HG02610 (cell line): Measurements from ENCODE around the gene RUVBL2.

Experiments
- ATAC-seq: cut with Tn5 transposase; IDR thresholded peaks from one replicate; pipeline ENCODE4 v1.9.1; 2021; ENCODE audit warnings: mild to moderate bottlenecking, moderate library complexity; ENCODE audit not compliant: unreplicated experiment

RUVBL2 gene

DNA sequence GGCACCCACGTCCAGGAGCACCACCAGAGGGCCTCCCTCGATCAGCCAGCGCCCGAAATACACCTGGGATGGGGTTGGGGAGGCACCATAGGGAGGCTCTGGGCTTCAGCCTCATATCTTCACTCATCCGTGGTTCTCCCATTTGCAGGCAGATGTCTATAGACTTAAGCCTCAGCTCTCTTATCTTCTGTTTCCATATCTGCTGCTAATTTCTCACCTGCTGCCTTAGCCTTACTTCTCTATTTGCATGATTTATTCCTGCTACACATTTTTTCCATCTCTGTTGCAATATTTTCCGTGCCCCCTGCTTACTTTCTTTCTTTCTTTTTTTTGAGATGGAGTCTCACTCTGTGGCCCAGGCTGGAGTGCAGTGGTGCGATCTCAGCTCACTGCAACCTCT, 6.4 kb upstream of the RUVBL2 start:
- ATAC-seq: no peak

DNA sequence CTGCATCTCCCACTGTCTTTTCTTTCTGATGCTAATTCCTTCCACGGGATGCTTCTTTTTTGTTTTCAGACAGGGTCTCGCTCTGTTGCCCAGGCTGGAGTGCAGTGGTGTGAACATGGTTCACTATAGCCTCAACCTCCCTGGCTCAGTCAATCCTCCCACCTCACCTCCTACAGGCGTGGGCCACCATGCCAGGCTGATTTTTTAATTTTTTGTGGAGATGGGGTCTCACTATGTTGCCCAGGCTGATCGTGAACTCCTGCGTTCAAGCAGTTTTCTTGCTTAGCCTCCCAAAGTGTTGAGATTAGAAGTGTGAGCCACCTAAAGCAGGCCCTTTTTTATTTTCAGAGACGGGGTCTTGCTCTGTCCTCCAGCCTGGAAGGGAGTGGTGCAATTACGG, 5.4 kb upstream of the RUVBL2 start:
- ATAC-seq: no peak

DNA sequence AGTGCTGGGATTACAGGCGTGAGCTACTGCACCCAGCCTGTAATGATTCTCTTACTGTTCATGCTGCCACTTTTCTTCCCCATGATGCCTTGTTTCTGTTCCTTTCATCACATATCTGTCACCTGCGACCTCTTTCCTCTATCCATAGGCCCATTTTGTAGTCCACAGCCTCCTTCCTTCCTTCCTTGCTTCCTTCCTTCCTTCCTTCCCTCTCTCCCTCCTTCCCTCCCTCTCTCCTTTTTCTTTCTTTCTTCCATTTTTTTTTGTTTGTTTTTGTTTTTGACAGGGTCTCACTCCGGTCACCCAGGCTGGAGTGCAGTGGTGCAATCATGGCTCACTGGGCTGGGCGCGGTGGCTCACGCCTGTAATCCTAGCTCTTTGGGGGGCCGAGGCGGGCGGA, 4.8 kb upstream of the RUVBL2 start:
- ATAC-seq: no peak

DNA sequence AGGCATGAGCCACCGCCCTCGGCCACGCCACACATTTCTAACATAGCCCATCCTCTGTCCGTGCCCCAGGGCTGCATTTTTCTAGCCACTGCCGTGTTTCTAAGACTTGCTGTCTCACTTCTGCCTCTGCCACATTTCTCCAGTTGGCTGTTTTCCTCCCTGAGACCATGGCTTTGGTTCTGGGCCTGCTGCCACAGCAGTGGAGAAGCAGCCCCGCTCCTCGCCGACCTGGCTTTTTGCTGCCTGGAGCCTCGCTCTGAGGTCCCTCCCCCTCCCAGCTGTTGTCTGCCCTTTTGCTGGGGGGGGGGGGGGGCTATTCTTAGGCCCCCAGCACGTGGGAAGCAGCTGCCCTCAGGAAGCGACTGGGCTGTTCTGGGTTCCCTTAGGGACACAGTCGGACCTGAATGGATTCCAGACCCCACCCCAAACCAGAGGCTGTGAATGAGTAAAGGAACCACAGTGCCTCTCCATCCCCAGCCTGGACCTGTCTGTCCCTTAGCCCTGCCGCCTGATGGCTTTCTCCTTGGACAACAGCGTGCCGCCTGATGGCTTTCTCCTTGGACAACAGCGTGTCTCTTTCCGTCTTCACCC, 3.9 kb upstream of the RUVBL2 start:
- no peak for ATAC-seq

DNA sequence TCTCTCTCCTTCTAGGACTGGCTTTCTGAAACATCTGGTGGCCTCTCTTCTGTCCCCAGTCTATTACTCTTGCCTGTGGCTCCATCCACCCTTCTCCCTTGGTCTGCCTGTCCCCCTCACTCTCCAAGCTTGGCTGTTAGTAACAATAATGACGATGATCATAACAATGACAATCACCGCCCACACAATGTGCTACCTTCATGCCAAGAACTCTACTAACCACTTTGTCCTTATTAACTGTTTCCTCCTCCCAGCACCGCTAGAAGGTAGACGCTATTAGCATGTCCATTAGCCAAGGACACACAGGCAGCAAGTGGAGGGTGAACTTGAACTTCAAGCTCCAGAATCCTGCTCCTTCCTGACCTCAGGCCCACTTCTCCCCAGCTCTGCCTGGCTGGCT, 3.3 kb upstream of the RUVBL2 start:
- ATAC-seq: no peak

DNA sequence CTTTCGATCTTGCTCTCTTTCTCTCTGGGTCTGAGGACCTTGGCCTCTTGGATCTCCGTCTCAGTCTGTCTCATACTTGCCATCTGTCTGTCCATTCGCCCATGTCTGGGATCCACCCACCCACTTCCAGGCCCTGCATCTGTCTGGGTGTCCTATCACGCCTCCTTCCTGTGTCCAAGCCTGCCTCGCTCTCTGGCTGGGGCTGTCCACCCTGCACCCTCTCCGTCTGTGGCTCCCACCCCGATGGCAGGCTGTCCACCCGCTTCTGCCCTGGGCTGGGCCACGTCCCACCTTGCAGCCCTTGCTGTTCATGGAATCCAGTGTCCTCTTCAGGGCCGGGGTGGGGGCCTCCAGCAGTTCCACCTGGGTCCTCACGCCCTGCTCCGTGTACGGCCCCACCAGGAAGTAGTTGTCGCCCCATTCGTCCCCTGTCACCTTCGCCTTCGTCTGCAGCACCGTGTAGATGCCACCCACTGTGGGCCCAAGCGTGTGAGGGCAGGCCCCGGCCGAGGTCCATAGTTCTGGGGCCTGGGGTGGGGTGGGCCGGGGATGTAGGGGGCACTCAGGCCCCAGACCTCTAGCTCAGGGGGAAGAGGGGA, 2.6 kb upstream of the RUVBL2 start:
- no peak for ATAC-seq

DNA sequence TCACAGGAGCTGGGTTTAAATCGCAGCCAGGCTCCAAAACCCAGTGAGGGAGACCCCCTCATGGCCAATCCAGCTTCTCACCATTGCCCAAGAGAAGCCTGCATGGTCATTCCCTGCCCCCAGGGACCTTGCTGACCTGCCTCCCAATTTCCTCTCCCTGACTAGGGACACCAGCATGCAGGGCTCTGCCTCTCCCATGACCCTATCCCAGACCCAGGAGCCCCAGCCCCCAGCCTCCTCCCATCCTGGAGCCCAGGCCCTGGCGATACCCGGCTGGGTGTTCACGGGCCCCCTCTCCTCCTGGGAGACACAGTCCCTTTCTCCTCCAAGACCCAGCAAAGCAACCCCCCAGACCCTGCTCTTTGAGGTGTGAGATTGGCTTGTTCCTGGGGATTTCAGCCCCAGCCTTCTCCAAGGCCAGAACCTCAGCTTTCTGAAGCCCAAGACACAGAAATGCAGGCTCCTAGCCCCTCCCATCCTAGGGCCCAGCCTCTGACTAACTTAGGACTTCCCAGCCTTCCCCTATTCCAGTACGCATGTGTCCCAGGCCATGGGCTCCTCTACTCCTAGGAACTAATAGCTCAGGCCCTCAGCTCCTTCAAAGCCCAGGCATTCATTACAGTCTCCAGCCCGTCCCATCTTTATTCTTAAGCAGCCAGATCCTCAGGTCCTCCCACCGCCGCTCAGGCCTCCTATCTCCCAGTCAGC, 1.7 kb upstream of the RUVBL2 start:
- no peak for ATAC-seq

DNA sequence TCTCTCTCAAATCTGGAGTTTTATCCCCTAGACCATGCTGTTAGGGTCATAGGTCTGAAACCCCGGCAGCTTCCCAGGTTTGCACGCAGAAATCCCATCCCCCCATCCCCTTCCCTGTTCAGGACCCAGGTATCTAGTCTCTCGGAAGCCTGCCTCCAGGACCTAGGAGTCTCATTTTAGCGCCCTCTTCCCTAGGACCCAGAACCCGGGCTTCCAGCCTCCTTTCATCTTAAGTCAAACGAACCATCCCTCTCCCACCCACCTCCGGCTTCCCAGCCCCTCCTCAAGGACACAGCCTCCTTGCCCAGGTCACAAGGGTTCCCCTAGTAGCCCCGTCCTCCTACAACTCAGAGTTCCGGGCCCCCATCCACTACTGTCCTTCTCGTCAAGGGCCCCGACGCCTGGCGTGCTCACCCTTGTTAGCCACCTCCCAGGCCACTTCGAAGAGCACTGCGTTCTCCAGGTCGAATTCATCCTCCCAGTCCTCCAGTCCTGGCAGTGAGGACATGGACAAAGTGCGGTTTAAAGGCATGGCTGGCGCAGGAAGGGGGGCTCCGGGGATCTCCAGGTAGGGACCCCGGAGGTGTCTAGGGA, 1.0 kb upstream of the RUVBL2 start:
- no peak for ATAC-seq

DNA sequence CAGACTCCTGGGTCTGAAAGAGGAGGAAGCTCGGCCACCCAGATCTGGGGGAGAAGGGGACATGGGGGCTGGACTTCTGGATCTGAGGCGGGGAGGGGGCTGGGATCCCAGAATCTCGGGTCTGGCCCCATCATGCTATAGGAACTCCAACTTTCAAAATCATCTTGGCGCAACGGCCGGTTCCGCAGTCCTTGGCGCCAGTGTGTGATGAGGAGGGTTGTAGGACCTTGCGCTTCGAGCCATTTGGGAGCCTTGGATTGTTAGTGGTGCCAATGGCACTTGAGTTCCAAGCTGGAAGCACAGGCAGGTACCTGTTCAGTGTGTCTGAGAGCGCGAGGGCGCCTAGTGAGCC, 324 bp downstream of the RUVBL2 start:
- no peak for ATAC-seq

DNA sequence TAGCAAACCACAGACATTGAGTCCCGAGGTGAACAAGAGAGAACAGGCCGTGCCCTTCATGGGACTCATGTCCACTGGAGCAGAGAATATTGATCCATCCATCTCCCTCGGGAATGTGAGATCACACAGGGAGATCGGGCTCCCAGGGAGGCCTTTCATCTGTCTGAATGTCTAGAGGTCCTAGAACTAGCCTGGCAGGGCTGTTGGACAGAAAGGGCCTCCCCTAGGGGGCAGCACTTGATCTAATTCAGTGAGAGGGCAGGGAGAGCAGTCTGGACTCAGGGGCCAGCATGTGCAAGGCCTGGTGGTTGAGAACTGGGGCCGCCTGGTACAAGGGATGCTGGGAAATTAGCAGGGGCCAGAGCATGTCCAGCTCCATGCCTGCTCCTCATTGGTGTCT, 4.3 kb downstream of the RUVBL2 start:
- ATAC-seq: no peak

DNA sequence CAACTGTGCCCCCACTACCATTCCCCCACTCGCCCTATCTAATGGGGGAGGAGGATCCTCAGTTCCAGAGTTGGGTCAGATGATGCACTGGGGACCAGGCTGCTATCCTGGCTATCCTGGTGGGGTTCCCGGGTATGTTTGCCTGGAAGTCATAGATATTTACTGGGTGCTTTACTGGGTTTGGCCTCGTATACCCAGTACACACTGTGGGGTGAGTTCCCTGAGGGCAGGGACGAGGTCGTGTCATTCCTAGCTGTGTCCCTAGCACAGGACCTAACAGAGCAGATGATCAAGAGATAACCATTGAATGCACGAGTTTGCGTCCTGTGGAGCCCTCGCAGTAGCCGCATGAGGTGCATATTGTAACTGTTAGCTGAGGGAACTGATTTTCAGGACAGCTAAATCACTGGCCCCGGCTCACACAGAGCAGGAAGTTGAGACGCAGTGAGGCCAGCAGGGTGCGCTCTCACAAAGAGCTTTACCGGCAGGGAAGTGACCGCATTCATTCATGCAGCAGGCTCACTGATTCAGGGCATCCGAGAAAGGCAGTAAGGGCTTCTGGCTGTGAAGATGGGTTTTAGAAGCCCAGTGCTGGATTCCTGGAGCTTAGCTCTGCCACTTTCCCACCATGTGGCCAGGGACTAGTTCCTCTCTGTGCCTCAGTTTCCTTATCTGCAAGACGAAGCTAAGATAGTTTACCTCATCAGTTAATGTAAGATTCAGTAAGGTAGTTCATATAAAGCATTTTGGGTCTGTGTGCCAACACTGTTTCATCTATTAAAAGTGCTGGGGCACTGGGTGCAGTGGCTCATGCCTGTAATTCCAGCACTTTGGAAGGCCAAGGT, 6.0 kb downstream of the RUVBL2 start:
- no peak for ATAC-seq

DNA sequence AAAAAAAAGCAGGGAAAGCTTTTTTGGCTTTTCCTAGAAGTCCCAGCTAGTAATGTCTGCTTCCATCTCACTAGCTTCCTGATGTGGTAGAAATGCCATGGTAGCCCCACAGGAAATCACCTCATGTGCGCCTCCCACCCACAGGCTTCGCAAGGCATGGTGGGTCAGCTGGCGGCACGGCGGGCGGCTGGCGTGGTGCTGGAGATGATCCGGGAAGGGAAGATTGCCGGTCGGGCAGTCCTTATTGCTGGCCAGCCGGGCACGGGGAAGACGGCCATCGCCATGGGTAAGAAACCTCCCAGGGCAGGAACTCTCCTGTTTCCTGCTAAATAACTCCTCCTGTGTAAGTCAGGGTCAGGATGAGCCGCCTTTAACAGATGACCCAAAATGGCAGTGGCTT, 10.4 kb downstream of the RUVBL2 start:
- no peak for ATAC-seq

DNA sequence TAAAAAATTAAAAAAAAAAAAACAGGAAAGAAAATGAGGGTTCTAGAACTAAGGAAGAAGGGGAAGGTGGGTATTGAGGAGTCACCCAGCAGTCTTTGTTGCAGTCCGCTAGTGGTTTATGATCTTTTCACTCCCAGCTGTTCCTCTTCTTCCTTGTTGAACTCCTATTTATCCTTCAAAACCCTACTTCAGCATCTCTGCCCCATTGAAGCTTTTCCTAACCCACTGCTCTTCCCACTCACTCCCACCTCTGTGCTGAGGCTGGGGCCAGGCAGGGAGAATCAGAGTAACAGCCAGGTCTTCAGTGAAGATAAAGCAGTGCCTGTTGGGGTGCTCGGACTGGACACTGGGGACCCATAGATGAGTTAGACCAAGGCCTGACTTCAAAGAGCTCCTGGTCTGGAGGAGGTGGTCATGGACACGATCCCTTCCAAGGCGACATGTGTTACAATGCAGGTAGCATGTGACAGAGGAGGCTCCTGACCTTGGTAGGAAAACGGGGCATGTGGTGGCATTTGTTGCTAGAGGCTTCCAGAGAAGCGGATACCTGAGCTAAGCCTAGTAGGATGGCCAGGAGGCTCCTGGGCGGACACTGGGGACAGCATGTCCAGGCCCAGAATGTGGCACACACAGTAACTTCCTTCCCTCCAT, 11.4 kb downstream of the RUVBL2 start:
- ATAC-seq: no peak

DNA sequence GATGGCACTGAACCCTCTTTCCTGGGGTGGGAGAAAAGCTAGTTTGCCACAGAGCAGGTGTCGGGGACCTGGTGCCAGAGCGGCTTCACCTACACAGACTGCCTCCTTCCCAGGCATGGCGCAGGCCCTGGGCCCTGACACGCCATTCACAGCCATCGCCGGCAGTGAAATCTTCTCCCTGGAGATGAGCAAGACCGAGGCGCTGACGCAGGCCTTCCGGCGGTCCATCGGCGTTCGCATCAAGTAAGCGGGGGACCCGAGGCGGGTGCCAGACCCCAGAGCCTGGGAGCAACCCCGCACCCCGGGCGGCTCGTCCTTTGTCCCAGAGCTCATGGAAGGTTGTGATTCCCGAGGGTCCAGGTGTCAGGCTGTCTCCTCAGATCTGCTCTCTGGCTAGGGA, 13.2 kb downstream of the RUVBL2 start:
- ATAC-seq: no peak

DNA sequence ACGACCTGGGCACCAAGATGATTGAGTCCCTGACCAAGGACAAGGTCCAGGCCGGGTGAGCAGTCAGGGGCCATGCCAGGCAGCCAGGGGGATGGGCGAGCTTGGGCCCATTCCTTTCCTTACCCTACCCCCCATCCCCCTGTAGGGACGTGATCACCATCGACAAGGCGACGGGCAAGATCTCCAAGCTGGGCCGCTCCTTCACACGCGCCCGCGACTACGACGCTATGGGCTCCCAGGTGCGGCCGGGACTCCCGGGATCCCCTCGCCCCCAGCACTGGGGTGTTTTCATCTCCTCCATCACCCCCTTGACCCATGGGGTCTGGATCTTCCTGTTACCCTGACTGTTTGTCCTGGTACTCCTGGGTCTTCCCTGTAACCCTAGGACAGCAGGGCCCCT, 16.1 kb downstream of the RUVBL2 start:
- ATAC-seq: no peak

DNA sequence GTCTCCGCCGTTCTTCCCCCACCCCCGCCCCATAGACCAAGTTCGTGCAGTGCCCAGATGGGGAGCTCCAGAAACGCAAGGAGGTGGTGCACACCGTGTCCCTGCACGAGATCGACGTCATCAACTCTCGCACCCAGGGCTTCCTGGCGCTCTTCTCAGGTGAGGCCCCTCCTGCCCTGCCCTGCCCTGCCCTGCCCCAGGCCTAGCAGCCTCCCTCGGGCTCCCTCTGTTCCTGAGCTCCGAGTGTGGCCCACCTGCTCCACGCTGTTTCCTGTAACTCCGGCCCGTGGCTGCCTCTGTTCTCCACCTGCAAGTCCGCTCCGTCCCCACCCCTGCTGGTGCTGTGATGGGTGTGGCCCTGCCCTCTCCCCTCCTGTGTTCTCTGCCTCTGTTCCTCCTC, 16.8 kb downstream of the RUVBL2 start:
- ATAC-seq: no peak

DNA sequence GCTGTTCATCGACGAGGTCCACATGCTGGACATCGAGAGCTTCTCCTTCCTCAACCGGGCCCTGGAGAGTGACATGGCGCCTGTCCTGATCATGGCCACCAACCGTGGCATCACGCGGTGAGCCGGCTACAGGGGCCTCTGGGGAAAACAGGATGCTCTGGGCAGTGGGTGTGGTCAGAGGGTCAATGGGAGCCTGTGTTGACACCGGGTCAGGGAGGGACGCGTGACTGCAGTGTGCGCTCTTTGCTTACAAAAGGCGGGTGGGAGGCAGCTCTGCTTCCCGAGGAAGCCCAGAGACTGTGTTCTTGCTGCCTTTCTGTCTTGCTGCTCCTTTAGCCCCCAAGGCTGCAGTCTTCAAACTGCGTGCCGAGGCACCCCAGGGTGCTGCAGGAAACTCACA, 17.5 kb downstream of the RUVBL2 start:
- ATAC-seq: no peak

DNA sequence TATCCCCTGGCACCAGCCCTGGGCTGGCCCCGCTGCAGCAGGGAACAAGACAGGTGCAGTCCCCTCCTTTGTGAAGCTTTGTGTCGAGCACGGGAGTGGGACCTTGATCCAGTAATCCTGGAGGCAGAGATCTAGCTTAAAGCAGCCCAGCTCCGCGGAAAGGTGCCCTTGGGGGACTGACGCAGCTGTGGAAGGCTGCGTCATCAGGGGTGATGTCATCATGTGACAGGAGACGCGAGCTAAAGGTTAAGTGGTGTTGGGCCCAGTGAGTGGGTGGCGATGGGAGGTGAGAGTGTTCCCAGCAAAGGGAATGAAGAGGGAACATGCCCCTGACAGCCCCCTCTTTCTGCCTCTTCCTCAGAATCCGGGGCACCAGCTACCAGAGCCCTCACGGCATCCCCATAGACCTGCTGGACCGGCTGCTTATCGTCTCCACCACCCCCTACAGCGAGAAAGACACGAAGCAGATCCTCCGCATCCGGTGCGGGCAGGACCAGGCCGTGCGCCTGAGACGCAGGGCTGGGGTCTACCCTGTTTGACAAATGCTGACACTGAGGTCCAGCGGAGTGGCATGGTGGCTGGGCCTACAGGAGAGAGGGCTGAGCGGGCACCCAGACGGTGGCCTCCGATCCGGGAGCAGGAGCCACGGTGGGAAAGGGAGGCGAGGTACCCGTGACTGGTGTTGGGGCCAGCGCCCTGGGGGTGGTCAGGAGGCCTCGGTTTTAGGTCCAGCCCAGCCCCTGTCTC, 20.6 kb downstream of the RUVBL2 start:
- ATAC-seq: no peak

DNA sequence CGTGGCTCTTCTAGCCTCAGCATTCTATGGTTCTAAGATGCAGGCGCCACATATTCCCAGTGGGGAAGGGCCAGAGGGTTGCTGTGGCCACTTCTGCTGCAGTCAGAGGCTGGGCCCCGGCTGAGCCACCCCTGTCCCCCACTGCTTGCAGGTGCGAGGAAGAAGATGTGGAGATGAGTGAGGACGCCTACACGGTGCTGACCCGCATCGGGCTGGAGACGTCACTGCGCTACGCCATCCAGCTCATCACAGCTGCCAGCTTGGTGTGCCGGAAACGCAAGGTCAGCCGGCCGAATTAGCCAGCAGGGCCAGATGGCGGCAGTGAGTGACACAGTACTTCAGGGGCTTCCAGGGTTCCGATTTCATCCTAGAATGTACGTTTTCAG, 21.2 kb downstream of the RUVBL2 start:
- ATAC-seq: no peak

DNA sequence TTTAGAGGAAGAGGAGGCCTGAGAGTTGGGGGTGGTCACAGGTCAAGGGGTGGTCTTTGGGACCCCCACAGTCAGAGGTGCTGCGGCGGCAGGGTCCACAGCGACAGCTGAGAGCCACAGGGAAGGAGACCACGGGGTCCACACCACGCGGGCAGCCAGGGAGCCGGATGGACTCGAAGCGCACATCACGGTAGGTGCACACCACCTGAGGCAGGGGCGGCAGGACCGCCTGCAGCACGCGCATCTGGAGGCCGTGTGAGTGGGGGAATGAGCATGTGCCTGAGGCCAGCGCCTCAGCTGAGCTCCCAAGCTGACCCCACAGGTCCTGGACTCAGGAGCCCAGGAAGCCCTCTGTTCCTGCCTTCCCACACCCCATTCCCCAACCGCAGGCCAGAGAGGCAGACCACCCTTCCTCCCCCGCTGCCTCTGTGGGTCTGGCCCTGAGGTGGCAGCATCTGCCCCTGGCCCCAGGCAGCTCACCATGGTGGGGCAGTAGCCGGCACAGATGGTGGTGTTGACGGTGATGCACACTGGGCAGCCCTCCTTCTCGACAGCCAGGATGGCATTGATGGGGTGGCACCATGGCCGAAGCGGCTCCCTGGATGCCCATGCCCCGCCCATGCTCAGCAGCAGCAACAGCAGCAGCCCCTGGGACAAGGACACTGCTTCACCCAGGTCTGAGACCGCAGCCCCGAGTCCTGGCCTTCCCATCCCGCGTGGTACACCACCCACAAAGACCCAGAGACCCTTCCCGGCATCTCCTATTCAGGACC, 22.6 kb downstream of the RUVBL2 start:
- no peak for ATAC-seq
